ENCODE data around the gene RFC5. TPM values are rescaled to one million over a fixed set of nuclear protein-coding genes. Genes with fewer than 3 reads are reported as not detected.

RFC5 gene
- total RNA-seq, 2 donors from 2014 or later: 18.9 to 26.3 TPM

- Histone ChIP-seq H3K36me3 (no peaks in the 10 kb centered on the region), H3K9me3 (no peaks in the 10 kb centered on the region), H3K4me3 (no peak overlapping the region), H3K4me1 (replicated peaks) (no peaks in the 10 kb centered on the region), H3K27me3 (replicated peaks; ENCODE audit: insufficient read depth) (no peaks in the 10 kb centered on the region), H3K27ac (peak overlapping the region in 1 of 2 donors; percentile 99)
- TF ChIP-seq POLR2AphosphoS5 (IDR thresholded peaks at IDR 0.05) (no peak), POLR2A (IDR thresholded peaks at IDR 0.05) (no peak)
- 90% methylated on average over 8 of the region's 8 CpGs for WGBS
- intact Hi-C loops (cut with DNase I): no loop called here
- no peak for DNase-seq (ENCODE audit: low spot score)
Measured at GRCh38 chr12:118058881-118059280, 42.4 kb downstream of the RFC5 start.

DNA sequence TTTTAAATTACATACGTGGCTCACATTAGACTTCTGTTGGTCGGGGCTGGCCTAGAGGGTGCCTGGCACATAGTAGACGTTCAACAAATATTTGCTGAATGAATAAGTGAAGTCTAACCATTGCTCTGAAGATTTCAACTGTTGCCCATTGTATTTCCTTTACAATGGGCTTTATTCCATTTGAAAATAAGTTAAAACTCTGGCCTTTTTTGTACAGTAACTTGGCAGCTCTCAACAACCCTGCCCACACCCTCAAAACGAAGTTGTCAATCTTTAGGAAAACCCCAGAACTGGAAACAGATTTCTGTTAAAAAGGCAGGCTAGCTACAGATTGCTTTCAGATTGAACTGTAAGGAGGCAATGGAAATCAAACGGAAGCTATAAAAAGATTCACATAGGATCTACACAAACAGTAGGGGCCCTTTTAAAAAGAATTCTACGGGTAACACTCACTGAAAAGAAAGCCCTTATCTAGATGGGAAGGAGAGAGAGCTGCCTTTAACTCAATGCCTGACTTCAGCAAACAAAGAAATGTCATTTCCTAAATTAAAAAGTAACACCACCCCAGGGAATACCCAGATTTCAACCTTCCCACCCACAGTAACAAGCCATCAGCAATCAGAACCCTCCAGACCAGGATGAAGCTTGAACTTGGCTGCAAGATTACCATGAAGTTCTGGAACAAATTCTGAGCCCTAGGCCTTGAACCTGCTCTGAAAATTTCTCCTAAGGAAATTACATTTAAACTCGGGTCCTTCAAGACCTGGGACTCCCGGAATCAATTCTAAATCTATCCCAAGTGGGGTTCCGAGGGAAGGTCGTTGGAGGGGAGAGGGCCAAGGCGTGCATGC is 43.1 kb downstream of the RFC5 start:
- no peak for TF ChIP-seq POLR2AphosphoS5 (IDR thresholded peaks at IDR 0.05)
- TF ChIP-seq CTCF (IDR thresholded peaks at IDR 0.05): no peak
- TF ChIP-seq POLR2A (IDR thresholded peaks at IDR 0.05): no peak
- Histone ChIP-seq H3K36me3 (no peaks in the 10 kb centered on the region), H3K27ac (peak overlapping the region; percentile 99), H3K4me1 (replicated peaks) (no peaks in the 10 kb centered on the region), H3K27me3 (replicated peaks; ENCODE audit: insufficient read depth) (no peaks in the 10 kb centered on the region), H3K4me3 (peak overlapping the region; percentile 81 to 89), H3K9me3 (no peaks in the 10 kb centered on the region)
- intact Hi-C loops (cut with DNase I): loop anchor here (5.0 kb wide), 2 partner anchors 43 to 313 kb away; partner anchors contain the start of genes TAOK3 and VSIG10
- WGBS: 13% methylated on average over 11 of the region's 11 CpGs
- no peak for DNase-seq (ENCODE audit: low spot score)

- Histone ChIP-seq H3K9me3 (no peaks in the 10 kb centered on the region), H3K4me1 (replicated peaks) (no peaks in the 10 kb centered on the region), H3K27ac (peak overlapping the region; percentile 99), H3K36me3 (no peaks in the 10 kb centered on the region), H3K4me3 (peak overlapping the region; percentile 81 to 89), H3K27me3 (replicated peaks; ENCODE audit: insufficient read depth) (no peaks in the 10 kb centered on the region)
- TF ChIP-seq POLR2AphosphoS5 (IDR thresholded peaks at IDR 0.05): peak; percentile 7
- TF ChIP-seq CTCF (IDR thresholded peaks at IDR 0.05): no peak
- intact Hi-C loops (cut with DNase I): loop anchor here (5.0 kb wide), 2 partner anchors 42 to 312 kb away; partner anchors contain the start of genes TAOK3 and VSIG10
- under 1% methylated on average over 28 of the region's 46 CpGs for WGBS
- peak; percentile 33 for DNase-seq (ENCODE audit: low spot score)
Measured at GRCh38 chr12:118060301-118061010, 44.0 kb downstream of the RFC5 start.

DNA sequence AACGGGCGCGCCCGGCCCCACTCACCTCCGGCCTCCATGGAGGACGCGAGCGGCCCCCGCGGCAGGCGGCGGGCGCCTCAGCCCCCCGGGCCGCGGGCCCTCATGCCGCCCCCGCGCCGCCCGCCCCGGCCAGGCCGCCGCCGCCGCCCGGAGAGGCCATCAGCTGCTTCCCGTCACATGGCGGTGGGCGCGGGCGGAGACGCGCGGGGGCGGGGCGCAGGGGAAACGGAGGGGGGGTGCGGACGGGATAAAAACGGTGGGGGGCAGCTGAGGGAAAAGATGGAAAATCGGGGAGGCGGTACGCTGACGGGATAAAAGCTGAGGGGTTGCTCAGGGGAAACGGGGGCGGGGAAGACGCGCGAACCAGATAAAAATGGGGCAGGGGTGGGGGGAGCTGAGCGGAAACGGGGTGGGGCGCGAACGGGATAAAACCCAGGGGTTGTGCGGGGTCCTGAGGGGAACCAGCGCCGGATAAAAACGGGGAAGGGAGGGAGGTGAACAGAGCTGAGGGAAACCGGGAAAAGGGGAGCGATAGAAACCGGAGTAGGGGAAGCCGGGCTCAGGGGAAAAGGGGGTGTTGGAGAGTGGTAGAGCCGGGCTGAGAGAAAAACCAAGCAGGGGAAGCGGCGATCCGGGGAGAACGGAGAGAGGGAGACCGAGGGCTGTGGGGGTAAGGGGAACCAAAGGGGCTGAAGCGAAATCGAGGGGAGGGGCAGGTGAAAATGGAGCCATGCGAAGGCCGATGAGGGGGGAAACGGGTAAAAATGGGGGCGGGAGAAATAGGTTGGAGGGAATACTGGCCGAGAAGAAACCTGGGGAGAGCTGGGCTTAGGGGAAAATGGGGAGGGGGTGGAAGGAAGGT is 44.7 kb downstream of the RFC5 start, which contains the start of gene WSB2:
WSB2 (minus strand) TSS at position 169 of the 862 bp plus-strand sequence; CDS start at position 38, 131 bp downstream.
- intact Hi-C loops (cut with DNase I): loop anchor here (5.0 kb wide), 2 partner anchors 41 to 311 kb away; partner anchors contain the start of genes TAOK3 and VSIG10
- Histone ChIP-seq H3K36me3 (no peaks in the 10 kb centered on the region), H3K27ac (peak within 1 kb of the TSS; percentile 99), H3K4me1 (replicated peaks) (no peaks in the 10 kb centered on the region), H3K27me3 (replicated peaks; ENCODE audit: insufficient read depth) (no peaks in the 10 kb centered on the region), H3K4me3 (peak within 1 kb of the TSS; percentile 81 to 89), H3K9me3 (no peaks in the 10 kb centered on the region)
- WGBS: under 1% methylated on average over 41 of the region's 76 CpGs
- TF ChIP-seq CTCF (IDR thresholded peaks at IDR 0.05) (no peak), POLR2AphosphoS5 (IDR thresholded peaks at IDR 0.05) (no peak), POLR2A (IDR thresholded peaks at IDR 0.05) (no peak)
- DNase-seq (ENCODE audit: low spot score): peak; percentile 70
